NOMO-1 (cell line): Measurements from ENCODE around the gene CCL16.
"Not testable (repeated sequence)": the region's sequence is repeated elsewhere in the genome, so short reads cannot be mapped to it uniquely, and the experiment has no call there.

Source experiments
- DNase-seq, 2 experiments: peaks; one replicate each; lab custom pipeline; 2025; ENCODE audit not compliant: unreplicated experiment in 2 of 2; lab: John Stamatoyannopoulos, UW

The CCL16 gene

DNA sequence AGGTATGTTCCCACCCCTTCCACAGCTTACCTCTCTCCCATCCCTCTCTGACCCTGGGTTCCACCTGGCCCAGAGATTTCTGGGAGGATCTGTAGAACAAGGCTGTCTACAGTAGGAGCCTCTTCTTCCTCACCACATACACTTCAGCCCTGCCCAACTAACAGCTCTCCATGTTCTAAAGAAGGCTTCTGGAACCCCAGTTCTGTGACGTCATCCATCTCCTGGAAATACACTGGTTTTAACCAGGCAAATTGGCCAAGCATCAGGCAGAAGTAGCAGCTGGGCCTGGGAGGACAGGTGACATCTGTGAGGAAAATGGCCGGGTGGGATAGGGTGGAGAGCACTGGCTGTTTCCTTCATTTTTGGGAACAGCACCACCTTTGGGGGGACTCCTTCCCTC, 37.8 kb downstream of the CCL16 start, which contains the start of gene LYZL6:
TSS of gene LYZL6 (minus strand) at position 177 of the 400 bp plus-strand sequence. CDS start 4,357 bp downstream, outside the sequence.
- DNase-seq: no peak

DNA sequence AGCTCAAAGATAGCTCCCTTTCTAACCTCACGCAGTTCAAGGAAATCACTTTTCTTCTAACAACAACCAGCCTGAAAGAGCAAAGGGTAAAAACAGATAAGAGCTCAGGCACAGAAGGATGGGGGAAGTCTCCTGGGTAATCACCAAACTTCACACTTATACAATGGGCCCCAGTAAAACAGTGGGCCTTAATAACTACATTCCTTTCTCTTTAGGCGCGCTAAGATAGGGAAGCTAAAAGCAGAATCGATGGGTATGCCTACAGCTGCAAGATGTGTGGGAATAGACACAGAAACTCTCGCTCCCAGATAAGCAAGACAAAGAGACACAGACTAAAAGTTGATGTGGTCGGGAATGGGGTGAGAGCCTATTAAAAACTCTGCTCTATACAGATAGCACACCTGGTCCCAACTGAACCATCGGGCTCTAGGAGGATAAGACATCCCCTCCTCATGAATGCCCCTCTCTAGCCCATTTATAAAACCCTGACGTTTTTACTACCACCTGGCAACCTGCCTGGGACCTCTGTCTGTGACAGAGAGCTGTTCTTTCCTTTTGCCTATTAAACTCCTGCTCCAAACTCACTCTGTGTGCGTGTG, 38.6 kb downstream of the CCL16 start:
- no peak for DNase-seq

DNA sequence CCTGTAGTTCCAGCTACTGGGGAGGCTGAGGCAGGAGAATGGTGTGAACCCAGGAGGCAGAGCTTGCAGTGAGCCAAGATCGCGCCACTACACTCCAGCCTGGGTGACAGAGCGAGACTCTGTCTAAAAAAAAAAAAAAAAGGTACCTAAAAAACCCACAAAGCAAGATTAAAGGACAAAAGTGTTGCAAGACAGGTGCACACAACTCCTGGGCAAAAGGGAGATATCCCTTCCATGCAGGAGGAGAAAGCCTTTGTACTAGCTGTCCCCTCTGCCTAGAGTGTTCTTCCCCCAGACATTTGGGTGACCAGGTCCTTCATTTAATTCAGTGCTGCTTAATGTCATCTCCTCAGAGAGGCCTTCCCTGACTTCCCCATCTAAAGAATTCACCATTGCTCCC, 42.8 kb downstream of the CCL16 start:
- DNase-seq: not testable (repeated sequence)

DNA sequence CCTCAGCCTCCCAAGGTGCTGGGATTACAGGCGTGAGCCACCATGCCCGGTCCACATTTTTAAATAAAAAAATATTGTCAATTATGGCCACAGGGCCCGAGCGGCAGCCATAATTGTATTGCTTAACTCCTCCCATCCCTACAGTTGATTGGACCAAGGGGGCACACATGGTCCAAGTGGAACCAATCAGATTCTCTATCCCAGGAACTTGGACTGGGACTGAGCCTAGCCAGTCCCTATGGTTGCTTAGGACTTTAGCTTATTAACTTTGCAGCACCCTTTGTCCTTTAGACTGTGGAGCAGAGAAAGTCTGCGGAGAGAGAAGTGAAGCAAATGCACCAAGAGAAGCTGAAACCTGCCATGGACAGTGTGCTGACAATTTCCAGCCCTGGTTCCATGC, 45.2 kb downstream of the CCL16 start:
- DNase-seq: no peak

DNA sequence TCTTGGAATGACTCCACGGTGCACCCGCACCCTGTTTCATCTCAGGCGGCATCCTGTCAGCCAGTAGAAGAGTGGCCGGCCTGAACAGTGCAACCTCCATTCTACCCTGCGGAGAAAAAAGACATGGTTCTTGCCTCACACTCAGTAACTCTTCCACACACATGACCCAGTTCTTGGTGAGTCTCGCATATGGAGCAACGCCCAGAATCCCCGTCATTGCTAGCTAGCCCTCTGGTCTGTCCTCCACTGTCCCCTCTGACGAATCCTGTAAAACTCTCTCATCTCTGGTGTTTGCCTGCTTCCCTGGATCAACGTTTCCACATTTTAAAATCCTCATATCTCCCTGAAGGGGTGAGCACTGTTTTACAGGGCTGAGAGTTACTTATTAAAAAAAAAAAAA, 46.5 kb downstream of the CCL16 start:
- no peak for DNase-seq

DNA sequence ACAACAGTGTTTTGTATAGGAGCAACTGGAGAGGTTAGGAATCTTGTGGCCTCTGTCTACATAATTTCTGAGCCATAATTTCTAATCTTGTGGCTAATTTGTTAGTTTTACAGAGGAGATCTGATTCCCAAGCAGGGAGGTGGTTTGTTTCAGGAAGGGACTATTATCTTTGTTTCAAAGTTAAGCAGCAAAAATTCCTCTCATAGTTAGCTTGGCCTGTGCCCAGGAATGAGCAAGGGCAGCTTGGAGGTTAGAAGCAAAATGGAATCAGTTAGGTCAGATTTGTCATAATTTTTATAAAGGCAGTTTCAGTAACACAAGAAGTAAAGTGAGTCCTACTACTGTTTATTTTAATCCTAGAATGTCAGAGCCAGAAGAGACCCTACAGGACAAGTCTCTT, 48.7 kb downstream of the CCL16 start:
- no peak for DNase-seq

DNA sequence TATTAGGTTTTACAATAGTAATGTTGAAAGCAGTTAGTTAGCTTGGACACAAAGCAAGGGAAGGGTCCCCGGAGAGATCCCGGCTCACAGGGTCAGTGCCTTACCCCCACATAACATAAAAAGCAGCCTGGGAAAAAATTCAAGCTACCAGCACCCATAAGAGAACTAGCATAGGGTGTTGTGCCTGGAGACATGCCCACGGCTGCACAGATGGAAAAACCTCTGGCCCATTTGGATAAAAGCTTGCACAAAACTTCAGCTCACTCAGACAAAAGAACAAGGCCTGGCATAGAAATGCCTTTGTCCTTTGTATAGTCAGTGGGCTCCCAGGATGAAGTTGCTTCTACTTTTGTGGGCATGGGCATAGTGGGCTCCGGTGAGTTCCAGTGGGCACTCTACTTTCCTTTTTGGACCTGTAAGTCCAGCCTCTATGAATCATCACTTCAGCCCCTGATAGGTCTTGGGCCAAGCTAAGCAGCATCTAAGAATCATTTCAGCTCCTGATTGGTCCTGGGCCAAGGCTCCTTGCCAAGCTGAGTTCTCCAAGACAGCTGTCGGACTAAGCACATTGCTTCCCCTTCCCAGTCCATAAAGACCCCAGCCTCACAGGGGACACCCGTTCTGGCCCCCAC, 49.4 kb downstream of the CCL16 start:
- no peak for DNase-seq

DNA sequence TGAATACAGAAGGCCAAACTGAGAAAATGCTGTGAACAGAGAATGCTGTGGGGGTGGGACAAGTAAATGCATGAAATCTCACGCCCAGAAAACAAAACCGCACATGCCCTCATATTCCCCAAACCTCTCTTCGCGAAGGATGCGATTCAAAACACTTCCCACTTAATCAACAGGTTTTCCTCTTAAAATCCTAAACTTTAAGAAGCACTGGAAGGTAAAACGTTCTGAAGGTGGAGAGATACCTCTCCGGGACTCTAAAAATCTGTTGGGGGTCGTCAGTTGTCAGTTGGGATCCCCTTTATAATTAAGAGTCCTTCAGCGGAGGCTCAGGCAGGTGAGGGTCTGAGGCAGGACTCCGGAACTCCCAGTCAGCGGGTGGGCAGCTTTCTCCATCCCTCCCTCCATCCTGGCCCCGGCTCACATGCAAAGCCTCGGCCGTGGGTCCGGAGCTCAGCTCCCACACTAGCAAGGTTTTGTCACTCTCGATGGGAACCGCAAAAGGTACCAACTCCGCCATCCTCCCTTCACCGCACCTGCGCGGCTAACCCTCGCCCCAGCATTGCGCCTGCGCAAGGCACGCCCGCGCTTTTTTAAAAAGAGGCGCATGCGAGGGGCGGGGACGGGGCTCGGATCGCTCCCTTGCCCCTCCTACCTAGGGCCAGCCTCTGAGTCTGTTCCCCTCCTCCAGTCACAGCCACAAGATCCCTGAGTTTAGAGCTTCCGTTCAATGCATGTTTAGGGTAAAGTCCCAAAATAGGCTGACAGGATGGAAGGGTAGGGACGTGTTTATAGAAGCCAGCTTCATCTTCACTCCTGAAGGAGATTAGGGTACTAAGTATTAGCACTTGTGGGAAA, 50.9 kb downstream of the CCL16 start, which contains the start of gene RDM1:
TSS of gene RDM1 (minus strand) at position 563 of the 855 bp plus-strand sequence. CDS start at position 517, 46 bp downstream.
- peak; percentile 84 to 90 for DNase-seq

DNA sequence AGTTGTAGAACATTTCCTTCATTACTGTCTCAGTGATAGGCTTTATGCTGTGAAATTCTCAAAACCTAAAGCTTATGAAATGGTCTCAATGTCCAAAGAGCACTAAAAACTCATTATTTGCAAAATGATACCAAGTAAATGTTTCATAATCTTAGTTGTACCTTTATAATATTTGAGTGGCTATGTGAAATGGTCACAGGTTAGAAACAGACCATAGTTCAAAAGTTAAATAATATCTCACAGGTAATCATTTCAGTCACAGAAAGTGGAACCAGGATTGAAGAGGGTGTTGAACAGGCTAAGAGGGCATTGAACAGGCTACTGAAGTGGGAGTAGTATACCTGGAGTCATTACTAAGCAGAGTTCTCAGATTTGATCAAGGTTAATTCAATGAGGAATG, 53.6 kb downstream of the CCL16 start:
- DNase-seq: no peak
